HL-60 (cell line): ENCODE results near the gene SLC27A5.
"Not testable (repeated sequence)": the region's sequence is repeated elsewhere in the genome, so short reads cannot be mapped to it uniquely, and the experiment has no call there.

Experiments used
- DNase-seq, 2 experiments: peaks; one replicate each; pipeline ENCODE4 v3.0.0-alpha.2; 2010 to 2020; ENCODE audit warnings: low read depth in 1 of 2, low spot score in 1 of 2
- H3K27ac ChIP-seq: fragments of 250-450 bp; sonication (Bioruptor Pico); replicated peaks from 2 replicates; pipeline ENCODE4 v1.5.1; 2020; ENCODE audit warnings: mild to moderate bottlenecking, moderate library complexity
- H3K27me3 ChIP-seq: fragments of 250-450 bp; sonication (Bioruptor Pico); 2 replicates; pipeline ENCODE4 v1.5.1; 2021; ENCODE audit warnings: mild to moderate bottlenecking, moderate library complexity; ENCODE audit not compliant: insufficient read depth, poor library complexity, severe bottlenecking
- H3K4me3 ChIP-seq: replicated peaks from 2 replicates; pipeline ENCODE4 v1.5.1; 2011; ENCODE audit warnings: mild to moderate bottlenecking, control low read depth, low read length; ENCODE audit not compliant: insufficient read depth
- GABPA ChIP-seq: IDR thresholded peaks from 2 replicates; pipeline ENCODE4 v1.6.1; 2012; ENCODE audit warnings: low read depth
- POLR2AphosphoS5 ChIP-seq: IDR thresholded peaks from 2 replicates; pipeline ENCODE4 v1.6.1; 2012; ENCODE audit warnings: low read depth
- SPI1 ChIP-seq: IDR thresholded peaks from 2 replicates; pipeline ENCODE4 v1.6.1; 2012; ENCODE audit warnings: low read depth, mild to moderate bottlenecking, borderline replicate concordance
- microRNA-seq: library from miRNA; unstranded; fragments of <30 nt; microRNA quantifications from one replicate; pipeline ENCODE4, GENCODE V29; 2018
- TF ChIP-seq, protein P1 (sequence below): IDR thresholded peaks from 2 replicates; pipeline ENCODE4 v1.6.1; 2012; ENCODE audit warnings: low read depth; ENCODE audit not compliant: insufficient replicate concordance
- TF ChIP-seq, protein P2 (sequence below): IDR thresholded peaks from one replicate; pipeline ENCODE4 v1.5.1; 2011; ENCODE audit warnings: low read length, control low read depth, inconsistent platforms; ENCODE audit not compliant: insufficient read depth

SLC27A5 gene

DNA sequence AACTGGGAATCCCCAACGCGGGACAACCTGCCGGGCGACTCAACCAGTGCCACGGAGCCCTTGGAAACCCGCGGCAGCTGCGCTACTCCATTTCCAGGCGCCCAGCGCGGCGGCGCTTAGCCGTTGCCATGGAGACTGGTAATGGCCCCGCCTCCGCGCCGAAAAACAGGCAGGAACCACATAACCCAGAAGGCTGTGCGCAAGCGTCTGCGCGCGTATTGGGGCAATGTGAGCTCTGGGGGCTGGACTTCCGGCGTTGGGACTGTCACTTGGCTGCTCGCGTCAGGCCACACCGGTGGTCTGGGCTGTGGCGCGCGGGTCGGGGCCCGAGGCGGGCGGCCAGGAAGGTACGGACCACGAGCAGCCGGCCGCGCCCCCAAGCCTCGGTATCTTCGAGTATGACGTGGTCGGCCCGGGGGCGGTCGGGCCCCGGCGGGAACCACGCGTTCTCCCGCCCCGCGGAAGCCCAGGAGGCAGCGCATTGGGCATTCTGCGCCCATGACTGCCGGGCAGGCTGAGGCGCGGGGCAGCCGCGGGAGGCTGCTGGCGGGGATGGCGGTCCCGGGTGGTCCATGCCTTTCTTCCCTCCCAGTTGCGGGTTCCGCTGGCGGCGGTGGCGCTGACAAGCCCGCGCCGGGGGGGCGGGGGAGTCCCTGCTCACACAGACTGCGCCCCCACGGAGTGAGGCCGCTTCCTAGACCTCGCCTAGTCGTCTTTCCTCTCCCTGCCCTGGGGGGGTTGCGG, 60.3 kb downstream of the SLC27A5 start, which contains the start of gene ZNF324B:
ZNF324B (plus strand) TSS at position 265 of the 744 bp plus-strand sequence. CDS start 2,080 bp downstream, outside the sequence.
- DNase-seq: peak; percentile 97
- Histone ChIP-seq H3K4me3 (peak within 1 kb of the TSS; percentile 95), H3K27ac (peak within 1 kb of the TSS; percentile 72), H3K27me3 (no peaks in the 10 kb centered on the region)
- TF ChIP-seq, protein P1, sequence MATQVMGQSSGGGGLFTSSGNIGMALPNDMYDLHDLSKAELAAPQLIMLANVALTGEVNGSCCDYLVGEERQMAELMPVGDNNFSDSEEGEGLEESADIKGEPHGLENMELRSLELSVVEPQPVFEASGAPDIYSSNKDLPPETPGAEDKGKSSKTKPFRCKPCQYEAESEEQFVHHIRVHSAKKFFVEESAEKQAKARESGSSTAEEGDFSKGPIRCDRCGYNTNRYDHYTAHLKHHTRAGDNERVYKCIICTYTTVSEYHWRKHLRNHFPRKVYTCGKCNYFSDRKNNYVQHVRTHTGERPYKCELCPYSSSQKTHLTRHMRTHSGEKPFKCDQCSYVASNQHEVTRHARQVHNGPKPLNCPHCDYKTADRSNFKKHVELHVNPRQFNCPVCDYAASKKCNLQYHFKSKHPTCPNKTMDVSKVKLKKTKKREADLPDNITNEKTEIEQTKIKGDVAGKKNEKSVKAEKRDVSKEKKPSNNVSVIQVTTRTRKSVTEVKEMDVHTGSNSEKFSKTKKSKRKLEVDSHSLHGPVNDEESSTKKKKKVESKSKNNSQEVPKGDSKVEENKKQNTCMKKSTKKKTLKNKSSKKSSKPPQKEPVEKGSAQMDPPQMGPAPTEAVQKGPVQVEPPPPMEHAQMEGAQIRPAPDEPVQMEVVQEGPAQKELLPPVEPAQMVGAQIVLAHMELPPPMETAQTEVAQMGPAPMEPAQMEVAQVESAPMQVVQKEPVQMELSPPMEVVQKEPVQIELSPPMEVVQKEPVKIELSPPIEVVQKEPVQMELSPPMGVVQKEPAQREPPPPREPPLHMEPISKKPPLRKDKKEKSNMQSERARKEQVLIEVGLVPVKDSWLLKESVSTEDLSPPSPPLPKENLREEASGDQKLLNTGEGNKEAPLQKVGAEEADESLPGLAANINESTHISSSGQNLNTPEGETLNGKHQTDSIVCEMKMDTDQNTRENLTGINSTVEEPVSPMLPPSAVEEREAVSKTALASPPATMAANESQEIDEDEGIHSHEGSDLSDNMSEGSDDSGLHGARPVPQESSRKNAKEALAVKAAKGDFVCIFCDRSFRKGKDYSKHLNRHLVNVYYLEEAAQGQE: no peak
- TF ChIP-seq POLR2AphosphoS5 (peak; percentile 53; the same call in 1 of the 2 replicates), GABPA (peak; percentile 92)

DNA sequence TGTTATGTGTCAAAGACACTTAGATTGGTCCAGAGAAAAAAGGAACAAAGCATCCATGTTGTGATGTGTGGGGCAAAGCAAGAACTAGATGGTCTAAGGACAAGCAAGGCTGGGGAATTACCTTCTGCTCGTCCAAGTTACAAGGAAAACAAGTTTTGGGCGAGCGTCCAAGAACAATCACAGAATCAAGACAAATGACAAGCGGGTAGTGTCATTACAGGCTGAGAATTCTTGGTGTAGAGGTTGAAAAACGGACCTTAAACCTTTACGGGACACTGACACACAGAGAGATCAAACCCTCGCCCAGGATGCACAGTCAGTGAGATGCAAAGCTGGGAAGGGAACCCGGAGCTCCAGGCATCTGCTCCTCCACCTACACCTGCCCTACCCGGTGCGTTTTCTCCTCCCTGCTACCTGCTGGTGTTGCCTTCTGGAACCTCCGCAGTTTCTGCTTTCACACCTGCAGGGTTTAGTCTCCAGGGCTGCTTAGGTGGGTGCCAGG, 60.9 kb downstream of the SLC27A5 start:
- TF ChIP-seq POLR2AphosphoS5 (no peak), GABPA (no peak), SPI1 (no peak)
- TF ChIP-seq, protein P2, sequence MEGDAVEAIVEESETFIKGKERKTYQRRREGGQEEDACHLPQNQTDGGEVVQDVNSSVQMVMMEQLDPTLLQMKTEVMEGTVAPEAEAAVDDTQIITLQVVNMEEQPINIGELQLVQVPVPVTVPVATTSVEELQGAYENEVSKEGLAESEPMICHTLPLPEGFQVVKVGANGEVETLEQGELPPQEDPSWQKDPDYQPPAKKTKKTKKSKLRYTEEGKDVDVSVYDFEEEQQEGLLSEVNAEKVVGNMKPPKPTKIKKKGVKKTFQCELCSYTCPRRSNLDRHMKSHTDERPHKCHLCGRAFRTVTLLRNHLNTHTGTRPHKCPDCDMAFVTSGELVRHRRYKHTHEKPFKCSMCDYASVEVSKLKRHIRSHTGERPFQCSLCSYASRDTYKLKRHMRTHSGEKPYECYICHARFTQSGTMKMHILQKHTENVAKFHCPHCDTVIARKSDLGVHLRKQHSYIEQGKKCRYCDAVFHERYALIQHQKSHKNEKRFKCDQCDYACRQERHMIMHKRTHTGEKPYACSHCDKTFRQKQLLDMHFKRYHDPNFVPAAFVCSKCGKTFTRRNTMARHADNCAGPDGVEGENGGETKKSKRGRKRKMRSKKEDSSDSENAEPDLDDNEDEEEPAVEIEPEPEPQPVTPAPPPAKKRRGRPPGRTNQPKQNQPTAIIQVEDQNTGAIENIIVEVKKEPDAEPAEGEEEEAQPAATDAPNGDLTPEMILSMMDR: no peak
- TF ChIP-seq, protein P1: no peak
- H3K27ac ChIP-seq: peak overlapping the region; percentile 72
- DNase-seq: no peak
- no peaks in the 10 kb centered on the region for H3K27me3 ChIP-seq
- peak overlapping the region; percentile 95 for H3K4me3 ChIP-seq

DNA sequence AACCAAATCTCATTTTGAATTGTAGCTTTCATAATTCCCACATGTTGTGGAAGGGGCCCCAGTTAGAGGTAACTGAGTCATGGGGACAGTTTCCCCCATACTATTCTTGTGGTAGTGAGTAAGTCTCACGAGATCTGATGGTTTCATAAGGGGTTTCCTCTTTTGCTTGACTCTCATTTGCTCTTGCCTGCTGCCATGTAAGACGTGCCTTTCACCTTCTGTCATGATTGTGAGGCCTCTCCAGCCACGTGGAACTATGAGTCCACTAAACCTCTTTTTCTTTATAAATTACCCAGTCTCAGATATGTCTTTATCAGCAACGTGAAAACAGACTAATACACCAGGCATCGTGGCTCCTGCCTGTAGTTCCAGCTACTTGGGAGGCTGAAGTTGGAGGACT, 61.8 kb downstream of the SLC27A5 start:
- not testable (repeated sequence) for H3K27me3 ChIP-seq, DNase-seq, H3K27ac ChIP-seq, H3K4me3 ChIP-seq

DNA sequence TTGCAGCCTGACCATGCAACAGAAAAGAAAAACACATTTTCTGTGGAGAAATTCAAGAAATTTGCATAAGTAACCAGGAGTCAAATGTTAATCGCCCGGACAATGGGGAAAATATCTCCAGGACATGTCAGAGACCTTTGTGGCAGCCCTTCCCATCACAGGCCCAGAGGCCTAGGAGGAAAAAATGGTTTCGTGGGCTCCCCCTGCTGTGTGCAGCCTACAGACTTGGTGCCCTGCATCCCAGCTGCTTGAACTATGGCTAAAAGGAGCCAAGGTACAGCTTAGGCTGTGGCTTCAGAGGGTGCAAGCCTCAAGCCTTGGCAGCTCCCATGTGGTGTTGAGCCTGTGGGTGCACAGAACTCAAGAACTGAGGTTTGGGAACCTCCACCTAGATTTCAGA, 62.9 kb downstream of the SLC27A5 start:
- H3K27me3 ChIP-seq, H3K27ac ChIP-seq, DNase-seq, H3K4me3 ChIP-seq: not testable (repeated sequence)

Small RNA genes within 50 kb of the gene (microRNA-seq; reads per million reads assigned to microRNA genes)
- 1.5 reads per million for gene MIR6807
